Measurements from ENCODE around the gene BANP. TPM values are rescaled to one million over a fixed set of nuclear protein-coding genes. Genes with fewer than 3 reads are reported as not detected.
"Not testable (repeated sequence)": the region's sequence is repeated elsewhere in the genome, so short reads cannot be mapped to it uniquely, and the experiment has no call there.

BANP gene
- total RNA-seq, 1 experiment from 2014 or later: 37.2 TPM

DNA sequence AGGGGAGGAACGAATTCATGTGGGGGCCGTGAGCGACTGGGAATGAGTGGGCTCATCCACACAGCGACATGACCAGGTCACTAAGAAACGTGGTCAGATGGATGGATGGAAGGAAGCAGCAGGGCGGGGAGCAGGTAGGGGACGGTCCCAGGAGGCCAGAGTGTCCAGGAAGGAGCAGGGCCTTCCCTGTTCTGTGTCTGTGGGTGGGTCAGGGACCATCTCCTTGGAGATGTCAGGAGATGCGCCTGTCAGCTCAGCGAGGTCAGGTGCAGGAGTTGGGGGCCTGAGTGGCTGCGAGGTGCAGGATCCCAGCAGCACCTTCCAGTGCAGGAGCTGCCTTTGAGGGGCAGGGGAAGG is 85.4 kb downstream of the BANP start:
- H3K4me3 ChIP-seq (replicated peaks in 1 of 2; ENCODE audit: low read depth in 1 of 2, low read length in 2 of 2); H3K4me1 ChIP-seq (ENCODE audit: control insufficient read depth in 1 of 2, insufficient read depth in 2 of 2, low read length in 2 of 2); H3K4me2 ChIP-seq (ENCODE audit: low read length); BruUV-seq (replicated peaks); H3K27me3 ChIP-seq (ENCODE audit: insufficient read depth, low read length); POLR2A ChIA-PET; H3K79me2 ChIP-seq (ENCODE audit: insufficient read depth, low read length); RAD21 ChIA-PET (ENCODE audit: low non-redundant PET in 1 of 2, low total read pairs in 2 of 2, uncharacterized antibody in 2 of 2, unreplicated experiment in 2 of 2); CTCF ChIA-PET; intact Hi-C loops (cut with micrococcal nuclease); H3K36me3 ChIP-seq (ENCODE audit: control insufficient read depth in 1 of 2, insufficient read depth in 2 of 2, low read length in 2 of 2); H2AFZ ChIP-seq (ENCODE audit: low read depth, low read length, poor library complexity, severe bottlenecking); H3K9me3 ChIP-seq (ENCODE audit: control insufficient read depth in 1 of 2, insufficient read depth in 1 of 2, low read depth in 1 of 2, low read length in 2 of 2); H3K9ac ChIP-seq (ENCODE audit: low read length); DNase-seq (ENCODE audit: low read depth, low spot score); ATAC-seq; H3K9me2 ChIP-seq (ENCODE audit: insufficient read depth); H3K27ac ChIP-seq (ENCODE audit: low read depth, low read length); H4K20me1 ChIP-seq (ENCODE audit: insufficient read depth): not testable (repeated sequence)

DNA sequence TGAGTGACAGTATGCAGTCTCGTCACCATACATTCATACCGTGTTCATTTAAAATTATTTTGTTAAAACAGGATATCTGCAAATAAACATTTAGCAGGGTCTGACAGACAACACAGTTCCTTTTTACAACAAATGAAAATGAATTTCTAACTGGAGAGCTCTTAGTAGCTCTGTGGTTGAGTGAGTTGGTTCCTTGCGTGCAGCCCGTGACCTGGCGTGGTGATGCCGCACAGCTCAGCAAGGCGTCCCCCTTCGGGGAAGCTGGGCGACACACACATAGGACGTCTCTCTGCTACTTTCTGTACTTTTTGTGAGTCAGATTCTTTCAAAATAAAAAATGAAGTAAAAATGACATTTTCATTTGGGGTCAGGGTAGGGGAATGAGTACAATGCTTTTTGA is 86.1 kb downstream of the BANP start:
- H3K9ac ChIP-seq (ENCODE audit: low read length); H3K4me3 ChIP-seq (replicated peaks in 1 of 2; ENCODE audit: low read depth in 1 of 2, low read length in 2 of 2); intact Hi-C loops (cut with micrococcal nuclease); H3K27me3 ChIP-seq (ENCODE audit: insufficient read depth, low read length); DNase-seq (ENCODE audit: low read depth, low spot score); H3K79me2 ChIP-seq (ENCODE audit: insufficient read depth, low read length); H3K36me3 ChIP-seq (ENCODE audit: control insufficient read depth in 1 of 2, insufficient read depth in 2 of 2, low read length in 2 of 2); H4K20me1 ChIP-seq (ENCODE audit: insufficient read depth); H3K9me3 ChIP-seq (ENCODE audit: control insufficient read depth in 1 of 2, insufficient read depth in 1 of 2, low read depth in 1 of 2, low read length in 2 of 2); POLR2A ChIA-PET; H3K27ac ChIP-seq (ENCODE audit: low read depth, low read length); H3K9me2 ChIP-seq (ENCODE audit: insufficient read depth); ATAC-seq; H2AFZ ChIP-seq (ENCODE audit: low read depth, low read length, poor library complexity, severe bottlenecking); H3K4me1 ChIP-seq (ENCODE audit: control insufficient read depth in 1 of 2, insufficient read depth in 2 of 2, low read length in 2 of 2); BruUV-seq (replicated peaks); H3K4me2 ChIP-seq (ENCODE audit: low read length); RAD21 ChIA-PET (ENCODE audit: low non-redundant PET in 1 of 2, low total read pairs in 2 of 2, uncharacterized antibody in 2 of 2, unreplicated experiment in 2 of 2); CTCF ChIA-PET: not testable (repeated sequence)

DNA sequence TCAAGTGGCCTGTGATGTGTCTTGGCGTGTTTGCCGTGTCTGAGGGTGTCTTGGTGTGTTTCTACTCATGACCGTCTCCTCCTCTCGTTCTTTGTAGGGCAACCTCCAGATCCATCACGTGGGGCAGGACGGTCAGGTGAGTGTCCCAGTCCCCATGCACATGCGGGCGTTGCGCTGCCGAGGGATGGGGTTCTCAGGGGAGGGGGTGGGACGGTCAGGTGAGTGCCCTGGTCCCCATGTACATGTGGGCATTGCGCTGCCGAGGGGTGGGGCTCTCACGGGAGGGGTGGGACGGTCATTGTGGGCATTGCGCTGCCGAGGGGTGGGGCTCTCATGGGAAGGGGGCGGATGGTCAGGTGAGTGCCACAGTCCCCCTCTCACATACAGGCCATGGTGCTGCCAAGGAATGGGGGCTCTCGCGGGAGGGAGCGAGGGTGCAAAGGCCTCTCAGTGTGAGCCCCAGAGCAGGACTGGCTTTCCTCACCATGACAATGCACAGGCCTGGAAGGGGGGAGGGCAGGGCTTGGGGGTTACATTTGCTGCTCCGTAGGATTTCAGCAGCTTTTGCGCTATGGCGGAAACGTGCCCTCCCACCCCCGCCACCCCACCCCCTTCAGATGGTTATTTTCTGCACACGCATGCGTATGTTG is 86.8 kb downstream of the BANP start:
- H3K36me3 ChIP-seq (ENCODE audit: control insufficient read depth in 1 of 2, insufficient read depth in 2 of 2, low read length in 2 of 2); H3K9me2 ChIP-seq (ENCODE audit: insufficient read depth); POLR2A ChIA-PET; ATAC-seq; H3K4me1 ChIP-seq (ENCODE audit: control insufficient read depth in 1 of 2, insufficient read depth in 2 of 2, low read length in 2 of 2); intact Hi-C loops (cut with micrococcal nuclease); H4K20me1 ChIP-seq (ENCODE audit: insufficient read depth); DNase-seq (ENCODE audit: low read depth, low spot score); H3K27ac ChIP-seq (ENCODE audit: low read depth, low read length); BruUV-seq (replicated peaks); H3K4me3 ChIP-seq (replicated peaks in 1 of 2; ENCODE audit: low read depth in 1 of 2, low read length in 2 of 2); H3K27me3 ChIP-seq (ENCODE audit: insufficient read depth, low read length); CTCF ChIA-PET; H3K9ac ChIP-seq (ENCODE audit: low read length); RAD21 ChIA-PET (ENCODE audit: low non-redundant PET in 1 of 2, low total read pairs in 2 of 2, uncharacterized antibody in 2 of 2, unreplicated experiment in 2 of 2); H3K79me2 ChIP-seq (ENCODE audit: insufficient read depth, low read length); H3K9me3 ChIP-seq (ENCODE audit: control insufficient read depth in 1 of 2, insufficient read depth in 1 of 2, low read depth in 1 of 2, low read length in 2 of 2); H2AFZ ChIP-seq (ENCODE audit: low read depth, low read length, poor library complexity, severe bottlenecking); H3K4me2 ChIP-seq (ENCODE audit: low read length): not testable (repeated sequence)

DNA sequence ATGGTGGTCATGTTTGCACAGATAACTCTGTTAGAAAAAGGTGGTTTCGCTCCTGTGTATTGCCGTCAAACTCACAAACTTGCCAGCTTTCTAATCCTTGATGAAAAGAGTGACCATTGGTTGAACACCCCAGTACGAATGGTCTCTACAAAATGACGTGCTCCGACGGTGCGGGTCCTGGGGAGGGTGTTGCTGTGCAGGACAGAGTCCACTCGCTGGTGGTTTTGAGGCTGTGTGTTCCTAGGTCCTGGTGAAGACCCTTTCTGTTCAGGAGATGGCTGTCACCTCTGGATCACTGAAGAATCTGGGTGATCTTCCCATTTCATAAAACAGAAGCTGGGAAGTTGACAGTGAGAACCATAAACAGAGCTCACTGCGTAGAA is 87.3 kb downstream of the BANP start:
- H3K4me1 ChIP-seq (ENCODE audit: control insufficient read depth in 1 of 2, insufficient read depth in 2 of 2, low read length in 2 of 2); RAD21 ChIA-PET (ENCODE audit: low non-redundant PET in 1 of 2, low total read pairs in 2 of 2, uncharacterized antibody in 2 of 2, unreplicated experiment in 2 of 2); H3K9me3 ChIP-seq (ENCODE audit: control insufficient read depth in 1 of 2, insufficient read depth in 1 of 2, low read depth in 1 of 2, low read length in 2 of 2); H3K27me3 ChIP-seq (ENCODE audit: insufficient read depth, low read length); POLR2A ChIA-PET; intact Hi-C loops (cut with micrococcal nuclease); H3K36me3 ChIP-seq (ENCODE audit: control insufficient read depth in 1 of 2, insufficient read depth in 2 of 2, low read length in 2 of 2); H2AFZ ChIP-seq (ENCODE audit: low read depth, low read length, poor library complexity, severe bottlenecking); H4K20me1 ChIP-seq (ENCODE audit: insufficient read depth); H3K9ac ChIP-seq (ENCODE audit: low read length); H3K79me2 ChIP-seq (ENCODE audit: insufficient read depth, low read length); ATAC-seq; DNase-seq (ENCODE audit: low read depth, low spot score); H3K9me2 ChIP-seq (ENCODE audit: insufficient read depth); BruUV-seq (replicated peaks); H3K27ac ChIP-seq (ENCODE audit: low read depth, low read length); H3K4me2 ChIP-seq (ENCODE audit: low read length); CTCF ChIA-PET; H3K4me3 ChIP-seq (replicated peaks in 1 of 2; ENCODE audit: low read depth in 1 of 2, low read length in 2 of 2): not testable (repeated sequence)

All from HCT116 (cell line).